ENCODE results near the gene C1QTNF9.
"Not testable (repeated sequence)": the region's sequence is repeated elsewhere in the genome, so short reads cannot be mapped to it uniquely, and the experiment has no call there.

The C1QTNF9 gene

GRCh38 chr13:24309300-24309699 is at the start of gene C1QTNF9:
Gene C1QTNF9 (plus strand): TSS chr13:24309580. CDS start chr13:24316004, 6,424 bp downstream.
- not testable (repeated sequence) for DNase-seq

- no peak for DNase-seq
Observed at GRCh38 chr13:24261566-24261965, 47.8 kb upstream of the C1QTNF9 start.

- no peak for DNase-seq
Observed at GRCh38 chr13:24263632-24264031, 45.7 kb upstream of the C1QTNF9 start.

GRCh38 chr13:24264976-24265375 is 44.4 kb upstream of the C1QTNF9 start:
- peak; percentile 59 for DNase-seq

- DNase-seq: no peak
Observed at GRCh38 chr13:24265453-24265852, 43.9 kb upstream of the C1QTNF9 start.

- DNase-seq: peak; percentile 29
Observed at GRCh38 chr13:24267274-24267673, 42.1 kb upstream of the C1QTNF9 start.

- DNase-seq: no peak
Observed at GRCh38 chr13:24267801-24268200, 41.6 kb upstream of the C1QTNF9 start.

- DNase-seq: no peak
Observed at GRCh38 chr13:24269821-24270220, 39.6 kb upstream of the C1QTNF9 start.

GRCh38 chr13:24270639-24271141 is 38.7 kb upstream of the C1QTNF9 start:
- peak; percentile 89 for DNase-seq

- peak; percentile 20 for DNase-seq
Observed at GRCh38 chr13:24271231-24271600, 38.2 kb upstream of the C1QTNF9 start.

- peak; percentile 84 for DNase-seq
Observed at GRCh38 chr13:24271601-24272451, 37.6 kb upstream of the C1QTNF9 start.

GRCh38 chr13:24272452-24273161 is 36.8 kb upstream of the C1QTNF9 start:
- DNase-seq: peak; percentile 27

- DNase-seq: no peak
Observed at GRCh38 chr13:24273926-24274325, 35.5 kb upstream of the C1QTNF9 start.

- DNase-seq: peak; percentile 63
Observed at GRCh38 chr13:24274452-24275021, 34.8 kb upstream of the C1QTNF9 start.

GRCh38 chr13:24275041-24275440 is 34.3 kb upstream of the C1QTNF9 start:
- peak; percentile 35 for DNase-seq

GRCh38 chr13:24276306-24276705 is 33.1 kb upstream of the C1QTNF9 start:
- DNase-seq: peak; percentile 24

GRCh38 chr13:24276861-24277260 is 32.5 kb upstream of the C1QTNF9 start:
- no peak for DNase-seq

- no peak for DNase-seq
Observed at GRCh38 chr13:24277761-24278160, 31.6 kb upstream of the C1QTNF9 start.

- DNase-seq: no peak
Observed at GRCh38 chr13:24279327-24280110, 29.9 kb upstream of the C1QTNF9 start.

- no peak for DNase-seq
Observed at GRCh38 chr13:24280720-24281119, 28.7 kb upstream of the C1QTNF9 start.

- DNase-seq: no peak
Observed at GRCh38 chr13:24281188-24282008, 28.0 kb upstream of the C1QTNF9 start.

GRCh38 chr13:24282256-24282655 is 27.1 kb upstream of the C1QTNF9 start:
- DNase-seq: no peak
